ENCODE data around the gene TNFRSF18.

The TNFRSF18 gene

DNA sequence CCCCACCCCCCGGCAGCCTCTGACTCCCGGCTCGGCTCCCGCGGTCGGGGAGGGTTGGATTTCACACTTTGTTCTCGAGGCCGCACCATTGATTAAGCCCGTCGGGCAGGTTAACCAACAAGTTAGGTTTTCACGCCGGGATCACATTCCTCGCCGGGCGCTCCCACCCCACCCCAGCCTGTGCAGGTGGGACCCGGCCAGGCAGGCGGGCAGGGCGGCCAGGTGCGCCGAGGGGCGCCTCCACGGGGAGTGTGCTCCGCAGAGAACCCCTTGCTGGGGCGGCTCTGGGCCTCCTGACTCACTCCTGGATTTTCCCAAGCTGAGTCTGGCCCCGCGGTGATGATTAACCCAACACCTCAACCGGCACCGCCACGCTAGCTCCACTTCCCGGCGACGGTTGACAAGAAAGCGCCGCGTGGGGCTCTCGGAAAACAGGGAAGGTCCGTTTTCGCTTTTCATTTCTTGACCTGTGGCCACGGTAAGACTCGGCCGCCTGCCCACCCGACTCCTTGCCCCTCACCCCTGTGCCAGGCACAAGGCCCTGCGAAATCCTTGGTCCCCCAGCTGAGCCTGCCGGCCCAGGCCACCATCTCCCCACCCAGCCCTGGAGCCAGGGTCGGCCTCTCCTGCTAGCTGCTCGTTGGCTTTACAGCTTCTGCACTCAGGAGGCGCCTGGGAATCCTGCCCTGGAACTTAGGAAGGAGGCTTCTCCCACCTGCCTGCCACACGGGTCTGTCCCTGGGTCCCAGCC lies 41.5 kb downstream of the TNFRSF18 start:
- no peak overlapping the region for H3K4me3 ChIP-seq (ENCODE audit: low read depth, low read length)
- no peak for DNase-seq (ENCODE audit: low read depth)
- TF ChIP-seq, protein P1, sequence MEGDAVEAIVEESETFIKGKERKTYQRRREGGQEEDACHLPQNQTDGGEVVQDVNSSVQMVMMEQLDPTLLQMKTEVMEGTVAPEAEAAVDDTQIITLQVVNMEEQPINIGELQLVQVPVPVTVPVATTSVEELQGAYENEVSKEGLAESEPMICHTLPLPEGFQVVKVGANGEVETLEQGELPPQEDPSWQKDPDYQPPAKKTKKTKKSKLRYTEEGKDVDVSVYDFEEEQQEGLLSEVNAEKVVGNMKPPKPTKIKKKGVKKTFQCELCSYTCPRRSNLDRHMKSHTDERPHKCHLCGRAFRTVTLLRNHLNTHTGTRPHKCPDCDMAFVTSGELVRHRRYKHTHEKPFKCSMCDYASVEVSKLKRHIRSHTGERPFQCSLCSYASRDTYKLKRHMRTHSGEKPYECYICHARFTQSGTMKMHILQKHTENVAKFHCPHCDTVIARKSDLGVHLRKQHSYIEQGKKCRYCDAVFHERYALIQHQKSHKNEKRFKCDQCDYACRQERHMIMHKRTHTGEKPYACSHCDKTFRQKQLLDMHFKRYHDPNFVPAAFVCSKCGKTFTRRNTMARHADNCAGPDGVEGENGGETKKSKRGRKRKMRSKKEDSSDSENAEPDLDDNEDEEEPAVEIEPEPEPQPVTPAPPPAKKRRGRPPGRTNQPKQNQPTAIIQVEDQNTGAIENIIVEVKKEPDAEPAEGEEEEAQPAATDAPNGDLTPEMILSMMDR (IDR thresholded peaks at IDR 0.05; ENCODE audit: low read depth, low read length, missing control alignments) = no peak

DNA sequence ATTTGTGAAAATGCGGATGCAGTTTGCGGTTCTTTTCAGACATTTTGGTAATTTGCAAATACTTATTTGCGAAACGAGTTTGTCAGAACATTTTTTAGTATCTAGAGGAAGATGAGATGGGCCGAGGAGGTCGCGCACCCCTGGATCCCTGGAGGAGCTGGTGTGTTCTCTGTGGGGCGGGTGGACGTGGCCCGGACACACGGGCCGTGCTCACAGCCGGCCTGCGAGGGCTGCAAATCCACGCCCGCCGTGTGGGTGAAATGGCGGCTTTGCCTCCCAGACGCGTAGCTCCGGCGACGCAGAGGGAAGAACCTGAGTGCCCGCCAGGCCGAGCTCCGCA lies 42.1 kb downstream of the TNFRSF18 start:
- no peak for DNase-seq (ENCODE audit: low read depth)
- TF ChIP-seq, protein P1 (IDR thresholded peaks at IDR 0.05; ENCODE audit: low read depth, low read length, missing control alignments) = no peak
- H3K4me3 ChIP-seq (ENCODE audit: low read depth, low read length) = no peak overlapping the region

DNA sequence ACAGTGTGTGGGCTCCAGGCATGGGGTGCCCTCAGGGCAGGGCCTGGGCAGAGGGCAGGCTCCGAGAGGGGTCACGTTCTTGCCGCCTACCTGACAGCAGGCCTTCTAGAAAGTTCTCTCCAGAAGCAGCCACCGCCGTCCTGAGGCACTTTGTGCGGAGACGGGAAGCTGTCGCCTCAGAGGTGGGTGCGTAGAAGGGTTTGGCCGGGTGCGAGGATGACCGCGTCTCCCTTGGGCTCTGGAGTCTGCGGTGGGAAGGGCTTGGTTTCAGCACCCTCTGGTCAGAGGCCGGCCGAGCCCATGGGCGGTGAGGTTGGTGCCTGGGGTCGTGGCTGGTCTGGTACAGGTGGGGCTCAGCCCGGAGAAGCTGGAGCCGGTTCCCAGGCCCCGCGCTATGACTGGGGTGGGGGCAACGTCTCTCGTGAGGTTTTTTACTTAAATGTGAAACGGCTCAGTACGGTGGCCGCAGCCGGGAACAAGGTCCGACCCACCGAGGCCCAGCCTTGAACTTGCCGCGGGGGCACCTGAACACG lies 42.8 kb downstream of the TNFRSF18 start:
- TF ChIP-seq, protein P1 (IDR thresholded peaks at IDR 0.05; ENCODE audit: low read depth, low read length, missing control alignments) = no peak
- H3K4me3 ChIP-seq (ENCODE audit: low read depth, low read length) = no peak overlapping the region
- DNase-seq (ENCODE audit: low read depth) = no peak

DNA sequence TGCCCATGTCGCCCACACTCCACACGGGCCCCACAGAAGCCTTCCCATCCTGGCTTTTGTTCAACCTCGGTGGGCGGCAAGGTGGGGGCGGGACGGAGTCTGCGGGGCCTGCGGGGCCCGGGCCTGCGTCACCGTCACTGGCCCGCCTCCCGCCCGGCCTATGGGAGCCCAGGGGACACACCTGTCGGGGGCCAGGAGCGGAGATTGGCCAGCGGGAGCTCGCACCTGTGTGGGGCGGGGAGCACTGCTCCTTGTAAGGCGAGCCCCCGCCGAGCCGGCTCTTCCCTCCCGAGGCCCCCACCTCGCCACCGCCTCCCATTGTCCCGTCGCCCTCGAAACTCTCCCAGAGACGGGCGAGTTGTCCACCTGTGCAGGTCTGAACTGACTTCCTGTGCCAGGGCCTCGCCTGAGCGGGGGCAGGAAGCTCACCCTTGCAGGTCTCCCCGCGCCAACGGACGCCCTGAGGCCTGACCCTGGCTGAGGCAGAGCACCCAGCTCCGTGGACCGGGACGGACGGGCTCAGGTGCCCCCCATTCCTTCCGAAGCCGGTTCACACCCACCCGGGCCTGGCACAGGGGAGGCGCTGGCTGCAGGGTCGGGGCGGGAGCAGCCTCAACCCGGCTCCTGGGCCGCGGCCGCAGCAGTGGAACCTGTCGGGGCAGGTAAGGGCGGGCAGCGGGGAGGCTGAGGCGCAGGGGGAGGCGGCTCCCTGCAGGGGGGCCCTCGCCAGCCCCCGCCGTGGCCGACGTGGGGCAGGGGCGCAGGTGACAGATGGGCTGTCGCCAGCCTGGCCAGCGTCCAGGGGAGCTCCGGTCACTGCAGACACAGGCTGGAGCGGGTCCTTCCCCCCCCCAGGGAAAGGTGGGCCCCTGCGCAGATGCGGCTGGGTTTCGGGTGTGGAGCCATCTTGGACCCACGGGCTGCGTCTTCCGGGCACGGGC lies 43.5 kb downstream of the TNFRSF18 start:
- H3K4me3 ChIP-seq (ENCODE audit: low read depth, low read length) = no peak overlapping the region
- DNase-seq (ENCODE audit: low read depth) = no peak
- TF ChIP-seq, protein P1 (IDR thresholded peaks at IDR 0.05; ENCODE audit: low read depth, low read length, missing control alignments) = no peak

DNA sequence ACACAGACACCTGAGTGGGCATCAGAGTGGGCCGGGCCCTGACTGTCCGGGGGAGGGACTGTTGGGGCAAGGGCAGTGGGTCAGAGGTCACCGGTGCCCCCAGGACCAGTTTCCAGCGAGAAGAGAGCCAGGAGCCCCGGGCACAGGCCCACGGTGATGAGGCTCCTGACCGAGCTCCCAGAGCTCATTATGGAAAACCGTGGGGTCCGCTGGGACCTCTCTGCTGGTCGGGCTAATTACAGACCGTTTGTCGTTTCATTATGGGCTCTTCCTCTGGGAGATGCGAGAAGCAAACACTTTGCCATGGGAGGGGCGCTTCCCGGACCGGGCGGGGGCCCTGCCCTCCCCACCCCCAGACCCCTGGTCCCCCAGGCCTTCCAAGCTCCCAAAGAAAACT lies 44.7 kb downstream of the TNFRSF18 start:
- no peak for DNase-seq (ENCODE audit: low read depth)

DNA sequence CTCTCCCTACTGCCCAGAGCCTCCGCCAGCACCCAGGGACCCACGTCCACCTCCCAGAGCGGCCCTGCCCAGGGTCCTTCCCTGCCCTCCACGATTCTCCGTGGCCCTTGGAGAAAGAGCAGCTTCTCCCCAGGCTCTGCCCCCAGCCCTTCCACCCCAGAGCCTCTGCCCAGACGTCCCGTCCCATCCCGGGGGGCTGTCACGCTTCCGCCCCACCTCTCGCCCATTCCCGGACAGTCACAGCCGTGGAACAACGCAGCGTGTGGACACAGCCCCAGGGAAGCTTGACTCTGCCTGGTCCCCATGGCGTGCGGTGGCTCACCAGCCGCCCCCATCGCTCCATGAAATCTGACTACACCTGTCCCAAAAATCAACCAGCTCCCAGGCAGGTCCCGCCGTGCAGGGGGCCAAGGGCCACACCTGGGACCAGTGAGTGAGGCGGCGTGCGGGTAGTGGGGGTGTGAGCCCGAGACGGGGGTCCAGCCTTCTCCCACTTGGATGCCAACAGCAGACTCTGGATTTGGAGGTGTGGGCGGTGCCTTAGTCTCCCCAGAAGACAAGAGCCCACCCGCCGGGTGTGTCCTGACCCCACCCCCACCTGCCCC lies 45.2 kb downstream of the TNFRSF18 start:
- DNase-seq (ENCODE audit: low read depth) = no peak
- TF ChIP-seq, protein P1 (IDR thresholded peaks at IDR 0.05; ENCODE audit: low read depth, low read length, missing control alignments) = no peak
- no peak overlapping the region for H3K4me3 ChIP-seq (ENCODE audit: low read depth, low read length)

More for the DNA sequence above, 44.7 kb downstream of the TNFRSF18 start:
- TF ChIP-seq, protein P1 (IDR thresholded peaks at IDR 0.05; ENCODE audit: low read depth, low read length, missing control alignments) = no peak
- H3K4me3 ChIP-seq (ENCODE audit: low read depth, low read length) = no peak overlapping the region

Measured in GM12864 (cell line).